Measurements from ENCODE around the gene PCDHA4. TPM values are rescaled to one million over a fixed set of nuclear protein-coding genes. Genes with fewer than 3 reads are reported as not detected.

PCDHA4 gene
- 0.23 and 0.42 TPM in 2 replicates for total RNA-seq

DNA sequence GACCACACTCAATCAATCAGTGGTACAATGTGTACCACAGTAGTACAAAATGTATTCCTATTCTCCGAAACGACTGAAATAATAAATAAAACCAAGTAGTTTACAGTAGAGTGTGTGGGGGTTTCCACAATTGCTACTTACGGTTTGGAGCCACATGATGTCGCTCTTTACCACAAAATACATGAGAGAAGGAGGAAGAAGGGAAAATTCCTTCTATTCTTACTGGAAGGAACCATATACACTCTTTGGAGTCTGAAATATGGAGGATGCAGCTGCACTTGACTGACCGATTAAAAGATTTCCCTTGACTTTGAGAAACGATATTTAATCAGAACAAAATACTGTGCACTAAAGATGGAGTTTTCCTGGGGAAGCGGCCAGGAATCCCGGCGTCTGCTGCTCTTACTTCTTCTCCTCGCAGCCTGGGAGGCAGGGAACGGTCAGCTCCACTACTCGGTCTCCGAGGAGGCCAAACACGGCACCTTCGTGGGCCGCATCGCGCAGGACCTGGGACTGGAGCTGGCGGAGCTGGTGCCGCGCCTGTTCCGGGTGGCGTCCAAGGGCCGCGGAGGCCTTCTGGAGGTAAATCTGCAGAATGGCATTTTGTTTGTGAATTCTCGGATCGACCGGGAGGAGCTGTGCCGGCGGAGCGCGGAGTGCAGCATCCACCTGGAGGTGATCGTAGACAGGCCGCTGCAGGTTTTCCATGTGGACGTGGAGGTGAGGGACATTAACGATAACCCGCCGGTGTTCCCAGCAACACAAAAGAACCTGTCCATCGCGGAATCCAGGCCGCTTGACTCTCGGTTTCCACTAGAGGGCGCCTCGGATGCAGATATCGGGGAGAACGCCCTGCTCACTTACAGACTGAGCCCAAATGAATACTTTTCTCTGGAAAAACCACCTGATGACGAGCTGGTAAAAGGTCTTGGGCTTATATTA is at the start of gene PCDHA4:
PCDHA4 (plus strand) TSS at position 235 of the 942 bp plus-strand sequence.

DNA sequence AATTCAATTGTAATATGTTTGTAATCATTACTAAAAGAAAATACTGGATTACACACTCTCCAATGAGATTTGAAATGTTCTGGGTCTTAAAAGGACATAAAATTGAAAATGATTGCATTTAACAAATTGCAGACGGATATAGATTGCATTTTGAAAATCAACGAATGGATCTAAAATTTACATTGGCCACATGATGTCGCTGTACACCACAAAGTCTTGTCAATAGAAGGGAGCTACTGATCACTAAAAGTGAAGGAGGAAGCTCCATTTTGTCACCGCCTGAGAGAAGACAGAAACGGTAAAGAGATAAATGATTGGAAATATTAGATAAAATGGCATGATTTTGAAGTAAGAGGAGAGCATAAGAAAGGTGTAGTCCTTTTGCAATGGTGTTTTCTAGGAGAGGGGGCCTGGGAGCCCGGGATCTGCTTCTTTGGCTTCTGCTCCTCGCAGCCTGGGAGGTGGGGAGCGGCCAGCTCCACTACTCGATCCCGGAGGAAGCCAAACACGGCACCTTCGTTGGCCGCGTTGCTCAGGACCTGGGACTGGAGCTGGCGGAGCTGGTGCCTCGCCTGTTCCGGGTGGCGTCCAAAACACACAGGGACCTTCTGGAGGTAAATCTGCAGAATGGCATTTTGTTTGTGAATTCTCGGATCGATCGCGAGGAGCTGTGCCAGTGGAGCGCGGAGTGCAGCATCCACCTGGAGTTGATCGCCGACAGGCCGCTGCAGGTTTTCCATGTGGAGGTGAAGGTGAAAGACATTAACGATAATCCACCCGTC is 20.8 kb upstream of the PCDHA4 start, which contains the start of gene PCDHA1:
PCDHA1 (plus strand) TSS at position 236 of the 782 bp plus-strand sequence.

DNA sequence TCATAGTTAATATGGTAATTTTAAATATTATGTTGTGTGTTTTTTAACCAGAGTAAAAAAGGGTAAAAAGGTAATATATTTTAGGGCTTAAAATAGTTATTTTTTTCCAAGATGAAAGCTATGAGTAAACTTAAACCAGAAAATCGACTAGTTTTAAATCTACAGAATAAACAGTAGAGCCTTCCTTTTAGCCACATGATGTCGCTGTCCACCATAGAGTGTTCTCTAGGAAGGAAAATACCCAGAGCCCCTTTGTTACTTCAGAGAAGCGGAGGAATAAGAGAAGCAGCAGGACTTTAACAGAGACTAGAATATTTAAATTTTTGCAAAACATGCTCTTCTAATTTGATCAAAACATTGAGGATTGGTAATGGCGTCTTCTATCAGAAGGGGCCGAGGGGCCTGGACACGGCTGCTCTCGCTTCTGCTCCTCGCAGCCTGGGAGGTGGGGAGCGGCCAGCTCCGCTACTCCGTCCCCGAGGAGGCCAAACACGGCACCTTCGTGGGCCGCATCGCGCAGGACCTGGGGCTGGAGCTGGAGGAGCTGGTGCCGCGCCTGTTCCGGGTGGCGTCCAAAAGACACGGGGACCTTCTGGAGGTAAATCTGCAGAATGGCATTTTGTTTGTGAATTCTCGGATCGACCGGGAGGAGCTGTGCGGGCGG is 12.1 kb upstream of the PCDHA4 start, which contains the start of gene PCDHA2:
PCDHA2 (plus strand) TSS at position 258 of the 664 bp plus-strand sequence.

DNA sequence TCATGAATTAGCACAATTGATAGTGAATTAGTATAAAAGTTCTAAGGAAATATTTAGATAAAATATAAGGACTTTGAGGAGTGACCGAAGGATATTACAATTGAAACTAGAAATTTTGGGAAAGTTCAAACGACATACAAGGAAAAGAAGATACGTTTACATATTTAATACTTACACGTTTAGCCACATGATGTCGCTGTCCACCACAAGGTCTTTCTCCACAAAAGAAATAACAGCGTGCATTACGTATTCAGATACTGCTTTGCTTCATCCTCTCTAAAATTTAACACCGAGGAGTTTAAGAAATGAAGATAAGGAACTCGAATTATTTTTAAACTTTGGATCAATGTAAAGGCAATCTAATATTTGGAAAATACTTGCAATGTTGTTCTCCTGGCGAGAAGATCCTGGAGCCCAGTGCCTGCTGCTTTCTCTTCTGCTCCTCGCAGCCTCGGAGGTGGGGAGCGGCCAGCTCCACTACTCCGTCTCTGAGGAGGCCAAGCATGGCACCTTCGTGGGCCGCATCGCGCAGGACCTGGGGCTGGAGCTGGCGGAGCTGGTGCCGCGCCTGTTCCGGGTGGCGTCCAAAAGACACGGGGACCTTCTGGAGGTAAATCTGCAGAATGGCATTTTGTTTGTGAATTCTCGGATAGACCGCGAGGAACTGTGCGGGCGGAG is 5.9 kb upstream of the PCDHA4 start, which contains the start of gene PCDHA3:
PCDHA3 (plus strand) TSS at position 242 of the 678 bp plus-strand sequence.

DNA sequence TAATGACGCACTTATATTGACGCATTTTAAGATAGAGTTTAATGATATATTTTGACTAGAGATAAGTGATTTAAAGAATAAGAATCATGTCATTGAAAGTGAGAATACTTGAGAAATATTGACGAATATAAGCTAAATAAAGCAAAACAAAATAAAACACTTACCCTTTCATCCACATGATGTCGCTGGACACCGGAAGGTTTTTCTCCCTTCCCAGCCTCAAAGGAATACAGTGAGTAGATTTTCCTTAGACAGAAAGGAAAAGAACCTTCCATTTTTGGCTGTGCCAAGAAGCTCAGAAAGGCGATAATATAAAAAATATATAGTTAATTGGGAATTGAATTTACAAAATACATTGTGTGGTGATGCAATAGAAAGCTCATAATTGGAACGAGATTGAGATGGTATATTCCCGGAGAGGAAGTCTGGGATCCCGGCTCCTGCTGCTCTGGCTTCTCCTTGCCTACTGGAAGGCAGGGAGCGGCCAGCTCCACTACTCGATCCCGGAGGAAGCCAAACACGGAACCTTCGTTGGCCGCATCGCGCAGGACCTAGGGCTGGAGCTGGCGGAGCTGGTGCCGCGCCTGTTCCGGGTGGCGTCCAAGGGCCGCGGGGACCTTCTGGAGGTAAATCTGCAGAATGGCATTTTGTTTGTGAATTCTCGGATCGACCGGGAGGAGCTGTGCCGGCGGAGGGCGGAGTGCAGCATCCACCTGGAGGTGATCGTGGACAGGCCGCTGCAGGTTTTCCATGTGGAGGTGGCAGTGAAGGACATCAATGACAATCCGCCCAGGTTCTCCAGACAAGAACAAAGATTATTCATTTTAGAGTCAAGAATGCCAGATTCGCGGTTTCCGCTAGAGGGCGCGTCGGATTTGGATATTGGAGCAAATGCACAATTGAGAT is 14.8 kb downstream of the PCDHA4 start, which contains the start of gene PCDHA5:
PCDHA5 (plus strand) TSS at position 239 of the 906 bp plus-strand sequence.

DNA sequence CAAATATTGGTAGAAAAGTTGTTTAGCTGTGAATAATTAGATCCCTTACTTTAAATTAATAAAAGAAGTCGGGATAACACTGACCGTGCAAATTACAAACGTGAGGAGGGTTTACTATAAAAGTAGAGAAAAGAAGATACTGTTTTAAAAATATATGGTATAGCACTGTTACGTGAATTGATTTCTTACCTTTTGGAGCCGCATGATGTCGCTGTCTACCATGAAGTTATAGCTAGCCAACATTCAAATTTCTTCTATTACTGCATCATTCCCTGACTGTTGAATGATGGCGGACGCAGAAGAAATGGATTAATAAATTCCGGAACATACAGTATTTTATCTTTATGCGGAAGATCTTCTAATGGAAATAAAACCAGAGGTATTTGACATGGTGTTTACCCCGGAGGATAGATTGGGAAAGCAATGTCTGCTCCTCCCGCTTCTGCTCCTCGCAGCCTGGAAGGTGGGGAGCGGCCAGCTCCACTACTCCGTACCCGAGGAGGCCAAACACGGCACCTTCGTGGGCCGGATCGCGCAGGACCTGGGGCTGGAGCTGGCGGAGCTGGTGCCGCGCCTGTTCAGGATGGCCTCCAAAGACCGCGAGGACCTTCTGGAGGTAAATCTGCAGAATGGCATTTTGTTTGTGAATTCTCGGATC is 21.0 kb downstream of the PCDHA4 start, which contains the start of gene PCDHA6:
PCDHA6 (plus strand) TSS at position 257 of the 658 bp plus-strand sequence; CDS start at position 389, 132 bp downstream.

DNA sequence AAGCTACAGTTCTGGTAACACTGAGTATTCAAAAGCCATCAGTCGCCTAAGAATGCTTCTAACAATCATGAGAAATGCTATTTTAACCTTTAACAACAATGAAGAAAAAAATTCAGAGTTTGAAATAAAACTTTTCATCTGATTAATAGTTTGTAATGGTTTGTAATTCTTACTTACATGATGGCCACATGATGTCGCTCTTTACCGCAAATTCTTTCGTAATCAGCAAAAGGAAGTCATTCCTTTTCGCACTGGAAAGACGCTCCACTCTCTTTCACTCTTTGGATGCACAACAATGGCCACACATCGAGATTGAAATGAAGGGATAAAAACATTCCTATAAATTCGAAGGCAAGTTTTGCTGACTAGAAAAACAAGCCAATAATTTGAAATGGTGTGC is 27.1 kb downstream of the PCDHA4 start, which contains the start of gene PCDHA7:
PCDHA7 (plus strand) TSS at position 277 of the 400 bp plus-strand sequence; CDS start at position 392, 115 bp downstream.

DNA sequence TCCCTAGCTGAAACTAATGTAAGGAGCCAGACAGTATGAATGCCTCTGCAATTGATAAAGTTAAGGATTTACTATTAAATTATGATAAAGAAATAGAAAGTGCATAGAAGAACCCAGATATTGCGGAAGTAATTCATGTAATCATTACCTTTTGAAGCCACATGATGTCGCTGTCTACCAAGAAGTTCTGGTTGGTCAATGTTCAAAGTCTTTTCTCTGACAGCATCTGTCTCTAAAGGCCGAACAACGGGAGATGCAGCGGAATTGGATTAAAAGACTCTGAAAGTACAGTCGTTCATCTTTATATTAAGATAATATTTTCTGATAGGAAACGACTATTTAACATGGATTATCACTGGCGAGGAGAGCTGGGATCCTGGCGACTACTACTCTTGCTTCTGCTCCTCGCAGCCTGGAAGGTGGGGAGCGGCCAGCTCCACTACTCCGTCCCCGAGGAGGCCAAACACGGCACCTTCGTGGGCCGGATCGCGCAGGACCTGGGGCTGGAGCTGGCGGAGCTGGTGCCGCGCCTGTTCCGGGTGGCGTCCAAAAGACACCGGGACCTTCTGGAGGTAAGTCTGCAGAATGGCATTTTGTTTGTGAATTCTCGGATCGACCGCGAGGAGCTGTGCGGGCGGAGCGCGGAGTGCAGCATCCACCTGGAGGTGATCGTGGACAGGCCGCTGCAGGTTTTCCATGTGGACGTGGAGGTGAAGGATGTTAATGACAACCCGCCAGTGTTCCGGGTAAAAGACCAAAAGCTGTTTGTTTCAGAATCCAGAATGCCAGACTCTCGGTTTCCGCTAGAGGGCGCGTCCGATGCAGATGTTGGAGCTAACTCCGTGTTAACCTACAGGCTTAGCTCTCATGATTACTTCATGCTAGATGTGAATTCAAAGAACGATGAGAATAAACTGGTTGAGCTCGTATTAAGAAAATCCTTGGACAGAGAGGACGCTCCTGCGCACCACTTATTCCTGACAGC is 34.4 kb downstream of the PCDHA4 start, which contains the start of gene PCDHA8:
PCDHA8 (plus strand) TSS at position 210 of the 985 bp plus-strand sequence; CDS start at position 345, 135 bp downstream.

DNA sequence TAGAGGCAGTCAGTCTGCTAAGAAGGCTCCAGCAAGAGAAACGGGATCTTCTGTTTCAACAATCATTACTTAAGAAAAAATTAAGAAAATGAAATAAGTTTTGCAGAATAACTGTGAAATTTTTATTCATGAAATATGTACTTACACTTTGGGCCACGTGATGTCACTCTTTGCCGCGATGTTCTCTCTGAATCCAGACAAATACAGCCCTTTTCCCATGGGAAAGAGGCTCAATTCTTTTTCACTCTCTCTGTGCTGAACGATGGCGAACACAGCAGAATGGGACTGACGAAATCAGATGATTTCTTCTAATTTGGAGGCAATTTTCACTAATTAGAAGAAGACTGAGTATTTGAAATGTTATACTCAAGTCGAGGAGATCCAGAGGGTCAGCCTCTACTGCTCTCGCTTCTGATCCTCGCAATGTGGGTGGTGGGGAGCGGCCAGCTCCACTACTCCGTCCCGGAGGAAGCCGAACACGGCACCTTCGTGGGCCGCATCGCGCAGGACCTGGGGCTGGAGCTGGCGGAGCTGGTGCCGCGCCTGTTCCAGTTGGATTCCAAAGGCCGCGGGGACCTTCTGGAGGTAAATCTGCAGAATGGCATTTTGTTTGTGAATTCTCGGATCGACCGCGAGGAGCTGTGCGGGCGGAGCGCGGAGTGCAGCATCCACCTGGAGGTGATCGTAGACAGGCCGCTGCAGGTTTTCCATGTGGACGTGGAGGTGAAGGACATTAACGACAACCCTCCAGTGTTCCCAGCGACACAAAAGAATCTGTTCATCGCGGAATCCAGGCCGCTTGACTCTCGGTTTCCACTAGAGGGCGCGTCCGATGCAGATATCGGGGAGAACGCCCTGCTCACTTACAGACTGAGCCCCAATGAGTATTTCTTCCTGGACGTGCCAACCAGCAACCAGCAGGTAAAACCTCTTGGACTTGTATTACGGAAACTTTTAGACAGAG is 41.6 kb downstream of the PCDHA4 start, which contains the start of gene PCDHA9:
PCDHA9 (plus strand) TSS at position 244 of the 964 bp plus-strand sequence; CDS start at position 358, 114 bp downstream.

DNA sequence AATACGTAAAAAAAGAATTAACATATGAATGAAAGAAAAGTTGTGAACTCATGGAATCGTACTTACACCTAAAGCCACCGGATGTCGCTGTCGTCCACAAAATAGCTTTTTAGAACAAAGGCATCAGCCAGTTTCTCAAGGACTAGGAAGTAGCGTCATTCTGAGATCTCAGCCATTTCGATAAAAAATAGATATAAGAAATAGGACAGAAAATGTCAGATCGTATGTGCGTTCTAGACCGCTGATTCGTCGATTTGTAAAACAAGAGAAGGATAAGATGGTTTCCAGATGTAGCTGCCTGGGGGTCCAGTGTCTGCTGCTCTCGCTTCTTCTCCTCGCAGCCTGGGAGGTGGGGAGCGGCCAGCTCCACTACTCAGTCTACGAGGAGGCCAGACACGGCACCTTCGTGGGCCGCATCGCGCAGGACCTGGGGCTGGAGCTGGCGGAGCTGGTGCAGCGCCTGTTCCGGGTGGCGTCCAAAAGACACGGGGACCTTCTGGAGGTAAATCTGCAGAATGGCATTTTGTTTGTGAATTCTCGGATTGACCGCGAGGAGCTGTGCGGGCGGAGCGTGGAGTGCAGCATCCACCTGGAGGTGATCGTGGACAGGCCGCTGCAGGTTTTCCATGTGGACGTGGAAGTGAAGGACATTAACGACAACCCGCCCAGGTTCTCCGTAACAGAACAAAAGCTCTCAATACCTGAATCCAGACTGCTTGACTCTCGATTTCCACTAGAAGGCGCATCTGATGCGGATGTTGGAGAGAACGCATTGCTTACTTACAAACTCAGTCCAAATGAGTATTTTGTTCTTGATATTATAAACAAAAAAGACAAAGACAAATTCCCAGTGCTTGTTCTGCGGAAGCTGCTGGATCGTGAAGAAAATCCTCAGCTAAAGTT is 49.2 kb downstream of the PCDHA4 start, which contains the start of gene PCDHA10:
PCDHA10 (plus strand) TSS at position 126 of the 903 bp plus-strand sequence; CDS start at position 278, 152 bp downstream.

Other genes starting within 250 kb of the PCDHA4 start
- gene SRA1, start 249.6 kb upstream of the PCDHA4 start, total RNA-seq: 31.1 and 38.7 TPM in 2 replicates
- gene APBB3, start 242.5 kb upstream of the PCDHA4 start, total RNA-seq: 7.4 and 8.0 TPM in 2 replicates
- 40.3 and 45.9 TPM in 2 replicates for gene SLC35A4, start 242.2 kb upstream of the PCDHA4 start, total RNA-seq
- gene CD14, start 173.9 kb upstream of the PCDHA4 start, total RNA-seq: 0.35 TPM in 1 of 2 replicates, not detected in the other
- 20.9 and 39.2 TPM in 2 replicates for gene TMCO6, start 167.6 kb upstream of the PCDHA4 start, total RNA-seq
- gene NDUFA2, start 159.4 kb upstream of the PCDHA4 start, total RNA-seq: 64.0 and 70.0 TPM in 2 replicates
- 74.9 and 77.6 TPM in 2 replicates for gene IK, start 159.2 kb upstream of the PCDHA4 start, total RNA-seq
- gene WDR55, start 142.2 kb upstream of the PCDHA4 start, total RNA-seq: 12.9 and 19.2 TPM in 2 replicates
- 0.28 and 0.35 TPM in 2 replicates for gene DND1, start 133.5 kb upstream of the PCDHA4 start, total RNA-seq
- gene HARS1, start 115.7 kb upstream of the PCDHA4 start, total RNA-seq: 83.6 TPM in 2 replicates
- gene HARS2, start 115.6 kb upstream of the PCDHA4 start, total RNA-seq: 33.1 and 35.0 TPM in 2 replicates
- gene ZMAT2, start 106.6 kb upstream of the PCDHA4 start, total RNA-seq: 33.2 and 34.5 TPM in 2 replicates
- 0.14 TPM in 2 replicates for gene PCDHA1, start 20.9 kb upstream of the PCDHA4 start, total RNA-seq
- not detected in 2 replicates for gene PCDHA2, start 12.2 kb upstream of the PCDHA4 start, total RNA-seq
- not detected in 2 replicates for gene PCDHA3, start 6.0 kb upstream of the PCDHA4 start, total RNA-seq
- gene PCDHA5, start 14.5 kb downstream of the PCDHA4 start, total RNA-seq: not detected in 2 replicates
- not detected in 2 replicates for gene PCDHA6, start 20.9 kb downstream of the PCDHA4 start, total RNA-seq
- gene PCDHA7, start 27.2 kb downstream of the PCDHA4 start, total RNA-seq: not detected in 2 replicates
- gene PCDHA8, start 34.1 kb downstream of the PCDHA4 start, total RNA-seq: not detected in 2 replicates
- not detected in 2 replicates for gene PCDHA9, start 41.3 kb downstream of the PCDHA4 start, total RNA-seq
- gene PCDHA10, start 48.8 kb downstream of the PCDHA4 start, total RNA-seq: not detected in 2 replicates
- not detected in 2 replicates for gene PCDHA11, start 61.9 kb downstream of the PCDHA4 start, total RNA-seq
- not detected in 2 replicates for gene PCDHA12, start 68.2 kb downstream of the PCDHA4 start, total RNA-seq
- not detected in 2 replicates for gene PCDHA13, start 75.1 kb downstream of the PCDHA4 start, total RNA-seq
- gene PCDHAC1, start 119.2 kb downstream of the PCDHA4 start, total RNA-seq: 0.07 TPM in 1 of 2 replicates, not detected in the other
- gene PCDHAC2, start 159.4 kb downstream of the PCDHA4 start, total RNA-seq: 0.42 and 1.1 TPM in 2 replicates
- gene PCDHB1, start 244.3 kb downstream of the PCDHA4 start, total RNA-seq: not detected in 2 replicates

Data from airway epithelial cell (primary cell).